ENCODE data around the gene KIF13A.
A peak's percentile ranks its signal among the peaks of the same experiment; 100 is the strongest.

Gene KIF13A

DNA sequence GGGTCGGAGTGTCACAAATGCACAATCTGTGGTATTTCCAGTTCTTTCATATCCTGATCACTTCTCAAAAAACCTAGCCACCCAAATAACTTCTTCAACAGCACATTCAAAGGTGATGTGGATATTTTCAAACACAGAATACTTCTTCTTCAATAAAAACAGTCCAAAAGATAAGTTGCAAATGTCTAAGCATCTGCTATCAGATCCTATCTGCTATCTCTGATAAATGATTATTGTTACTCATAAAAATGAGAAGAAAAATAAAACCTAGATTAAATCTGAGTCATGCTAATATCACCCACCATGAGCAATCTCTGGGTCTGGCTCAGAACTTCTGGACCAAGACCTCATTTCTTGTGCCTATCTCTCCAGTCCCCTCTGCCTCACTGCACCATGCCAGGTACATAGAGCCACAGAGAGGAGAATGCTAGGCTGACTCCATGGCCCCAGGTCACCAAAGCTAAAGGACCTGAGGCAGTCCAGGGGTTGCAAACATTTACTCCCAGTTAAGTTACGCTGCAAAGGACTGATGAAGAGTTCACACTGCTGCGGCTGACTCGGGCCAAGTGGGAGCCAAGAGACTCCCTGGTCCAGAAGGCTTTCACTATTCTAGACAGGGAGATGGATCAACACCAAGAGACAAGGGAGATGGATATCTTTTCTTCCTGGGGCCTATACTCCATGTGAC, 101.4 kb downstream of the KIF13A start:
- Mint-ChIP-seq H3K27me3 (ENCODE audit: low read depth) (no peaks in the 10 kb centered on the region), H3K4me3 (no peak overlapping the region), H3K27ac (no peak overlapping the region), H3K4me1 (peaks cover 10% of the 10 kb centered on the region), H3K9me3 (no peaks in the 10 kb centered on the region), H3K36me3 (ENCODE audit: low read depth) (peaks cover 9% of the 10 kb centered on the region)
- TF ChIP-seq CTCF (IDR thresholded peaks at IDR 0.05; ENCODE audit: unreplicated experiment in 3 of 3): no peak

DNA sequence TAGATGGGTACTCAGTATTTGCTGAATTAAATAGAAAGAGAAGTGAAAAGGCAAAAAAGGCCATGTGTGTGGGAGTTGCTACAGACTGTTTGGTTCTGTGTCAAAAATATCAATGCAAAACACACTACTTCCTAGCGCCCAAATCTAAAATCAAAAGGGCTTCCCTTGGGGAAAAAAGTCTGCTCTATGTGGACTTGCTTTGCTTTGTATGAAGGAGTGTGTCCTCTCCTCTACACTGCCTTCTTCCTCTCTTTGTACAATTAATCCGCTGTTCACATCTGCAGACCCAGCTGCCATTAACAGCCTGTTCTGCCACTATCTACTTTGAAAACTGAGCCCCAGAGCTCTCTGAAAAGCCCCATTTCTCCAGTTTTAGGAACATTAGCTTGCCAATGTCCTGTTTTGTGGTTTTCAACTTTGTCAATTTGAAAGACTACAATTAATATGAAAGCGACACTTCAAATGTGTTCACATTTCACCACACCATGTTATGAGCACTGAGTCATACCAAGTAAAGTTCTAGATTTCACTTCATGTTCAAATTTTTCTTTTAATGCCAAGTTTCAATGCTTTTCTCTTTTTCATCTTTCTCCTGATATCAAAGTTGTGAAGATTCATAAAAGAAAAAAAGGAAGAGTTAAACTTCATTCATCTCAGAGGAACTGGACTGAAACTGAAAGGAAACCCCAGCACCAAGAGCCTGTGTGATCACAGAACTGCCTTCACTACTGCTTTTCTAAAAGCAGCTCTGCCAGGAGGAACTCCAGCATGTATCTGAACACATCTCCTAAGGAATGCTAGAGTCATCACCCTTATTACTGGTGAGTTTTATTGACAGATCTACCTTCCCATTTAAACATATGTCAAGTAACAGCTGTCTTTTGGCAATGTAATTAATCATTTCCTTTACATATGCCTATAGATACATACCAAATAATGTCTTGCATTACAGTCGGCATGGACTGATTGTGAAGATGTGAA, 102.6 kb downstream of the KIF13A start:
- Mint-ChIP-seq H3K27me3 (ENCODE audit: low read depth) (no peaks in the 10 kb centered on the region), H3K4me1 (peaks cover 10% of the 10 kb centered on the region), H3K9me3 (no peaks in the 10 kb centered on the region), H3K4me3 (no peak overlapping the region), H3K36me3 (ENCODE audit: low read depth) (peaks cover 6% of the 10 kb centered on the region), H3K27ac (no peak overlapping the region)
- TF ChIP-seq CTCF (IDR thresholded peaks at IDR 0.05; ENCODE audit: unreplicated experiment in 3 of 3): no peak

DNA sequence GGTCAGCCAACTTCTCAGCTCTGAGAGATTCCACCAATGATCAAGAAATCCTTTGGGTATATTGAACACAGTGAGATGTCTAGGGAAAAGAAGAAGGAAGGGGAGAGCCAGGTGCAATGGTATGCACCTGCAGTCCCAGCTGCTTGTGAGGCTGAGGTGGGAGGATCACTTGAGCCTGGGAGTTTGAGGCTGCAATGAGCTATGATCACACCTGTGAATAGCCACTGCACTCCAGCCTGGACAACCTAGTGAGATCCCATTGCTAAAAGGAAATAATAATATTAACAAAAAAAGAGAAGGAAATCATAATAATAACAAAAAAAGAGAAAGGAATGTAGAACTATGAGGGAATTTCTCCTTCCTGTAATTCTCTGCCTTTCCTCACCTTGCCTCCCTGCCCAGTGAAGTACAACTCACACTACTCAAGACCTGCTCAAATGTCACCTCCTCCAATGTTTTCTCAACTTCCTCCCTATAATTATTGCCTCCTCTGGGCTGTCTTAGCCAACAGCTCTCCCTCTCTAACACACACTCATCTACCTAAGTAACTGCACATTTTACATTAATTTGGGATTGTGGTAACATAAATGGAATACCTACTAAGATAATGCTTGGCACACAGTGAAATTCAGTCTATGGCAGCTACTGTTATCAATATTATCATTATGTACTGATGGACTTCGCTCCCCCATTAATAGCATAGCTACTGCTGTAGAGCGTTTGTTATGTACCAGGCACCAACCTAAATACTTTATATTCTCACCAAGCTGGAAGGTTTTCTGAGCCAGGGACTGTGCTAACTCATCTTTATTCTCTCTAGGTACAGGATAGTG, 103.6 kb downstream of the KIF13A start:
- Mint-ChIP-seq H3K9me3 (no peaks in the 10 kb centered on the region), H3K4me3 (no peak overlapping the region), H3K27me3 (ENCODE audit: low read depth) (no peaks in the 10 kb centered on the region), H3K27ac (peak overlapping the region in 1 of 3 experiments; percentile 4), H3K4me1 (peaks cover 18% of the 10 kb centered on the region), H3K36me3 (ENCODE audit: low read depth) (peaks cover 6% of the 10 kb centered on the region)
- TF ChIP-seq CTCF (IDR thresholded peaks at IDR 0.05; ENCODE audit: unreplicated experiment in 3 of 3): no peak

GRCh38 chr6:17881085-17881858, 106.2 kb downstream of the KIF13A start:
- Mint-ChIP-seq H3K9me3 (no peaks in the 10 kb centered on the region), H3K27ac (peak overlapping the region in 1 of 3 experiments; percentile 31), H3K36me3 (ENCODE audit: low read depth) (peaks cover 6% of the 10 kb centered on the region), H3K27me3 (ENCODE audit: low read depth) (no peaks in the 10 kb centered on the region), H3K4me1 (peaks cover 37% of the 10 kb centered on the region), H3K4me3 (no peak overlapping the region)
- no peak for TF ChIP-seq CTCF (IDR thresholded peaks at IDR 0.05; ENCODE audit: unreplicated experiment in 3 of 3)

DNA sequence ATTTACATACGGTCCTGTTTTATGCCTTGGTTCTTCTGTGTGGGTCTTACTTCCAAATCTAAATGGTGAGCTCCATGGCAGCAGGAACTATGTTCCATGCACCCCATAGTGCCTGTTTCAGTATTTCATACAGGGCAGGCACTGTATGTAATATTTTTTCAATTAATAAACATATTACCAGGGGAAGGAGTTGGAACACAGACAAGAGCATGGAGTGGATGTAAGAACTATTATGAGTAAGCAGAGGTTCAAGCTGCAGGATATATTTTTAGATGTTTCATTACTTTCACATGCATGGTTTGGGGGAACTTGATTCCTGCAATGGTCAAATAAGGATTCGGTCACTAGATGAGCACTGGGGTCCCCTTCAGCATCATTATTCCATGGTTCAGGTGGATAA, 108.3 kb downstream of the KIF13A start:
- Mint-ChIP-seq H3K4me1 (peaks cover 27% of the 10 kb centered on the region), H3K4me3 (no peak overlapping the region), H3K27ac (peak overlapping the region; percentile 19 to 56 (median 51)), H3K36me3 (ENCODE audit: low read depth) (peaks cover 8% of the 10 kb centered on the region), H3K27me3 (ENCODE audit: low read depth) (no peaks in the 10 kb centered on the region), H3K9me3 (no peaks in the 10 kb centered on the region)
- no peak for TF ChIP-seq CTCF (IDR thresholded peaks at IDR 0.05; ENCODE audit: unreplicated experiment in 3 of 3)

Data from nephron (organoid).